ENCODE measurements around the gene LDOC1.

DNA sequence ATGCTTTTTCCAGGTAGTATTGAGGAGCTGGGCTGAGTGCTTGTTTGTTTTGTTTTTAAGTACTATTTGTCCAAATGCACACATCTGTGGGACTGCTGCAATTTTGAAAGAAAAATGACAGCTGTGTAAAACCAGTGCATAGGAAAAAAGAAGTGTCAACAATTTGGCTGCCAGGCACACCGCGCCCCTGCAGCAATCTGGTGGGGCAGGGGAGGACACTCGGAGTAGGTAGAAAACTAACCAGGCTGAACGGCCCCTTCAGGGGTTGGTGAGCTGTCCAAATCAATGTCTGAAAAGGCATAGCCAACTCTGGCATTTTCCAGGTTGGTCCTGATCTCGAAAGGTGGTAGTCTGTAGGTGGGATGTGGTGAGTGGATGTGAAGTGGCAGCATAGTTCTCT, 1.1 kb downstream of the LDOC1 start:
- no peak for TF ChIP-seq EP300 (IDR thresholded peaks at IDR 0.05)
- TF ChIP-seq, protein P1, sequence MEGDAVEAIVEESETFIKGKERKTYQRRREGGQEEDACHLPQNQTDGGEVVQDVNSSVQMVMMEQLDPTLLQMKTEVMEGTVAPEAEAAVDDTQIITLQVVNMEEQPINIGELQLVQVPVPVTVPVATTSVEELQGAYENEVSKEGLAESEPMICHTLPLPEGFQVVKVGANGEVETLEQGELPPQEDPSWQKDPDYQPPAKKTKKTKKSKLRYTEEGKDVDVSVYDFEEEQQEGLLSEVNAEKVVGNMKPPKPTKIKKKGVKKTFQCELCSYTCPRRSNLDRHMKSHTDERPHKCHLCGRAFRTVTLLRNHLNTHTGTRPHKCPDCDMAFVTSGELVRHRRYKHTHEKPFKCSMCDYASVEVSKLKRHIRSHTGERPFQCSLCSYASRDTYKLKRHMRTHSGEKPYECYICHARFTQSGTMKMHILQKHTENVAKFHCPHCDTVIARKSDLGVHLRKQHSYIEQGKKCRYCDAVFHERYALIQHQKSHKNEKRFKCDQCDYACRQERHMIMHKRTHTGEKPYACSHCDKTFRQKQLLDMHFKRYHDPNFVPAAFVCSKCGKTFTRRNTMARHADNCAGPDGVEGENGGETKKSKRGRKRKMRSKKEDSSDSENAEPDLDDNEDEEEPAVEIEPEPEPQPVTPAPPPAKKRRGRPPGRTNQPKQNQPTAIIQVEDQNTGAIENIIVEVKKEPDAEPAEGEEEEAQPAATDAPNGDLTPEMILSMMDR (IDR thresholded peaks at IDR 0.05): no peak

Measured in tibial nerve (tissue), 4 donors.